Esophagus squamous epithelium (tissue), 4 donors: ENCODE data around the gene CCDC7.

ENCODE experiments used
- CTCF ChIP-seq, 6 experiments: fragments of 450-650 bp in 4 of 6; fragments of 200-600 bp in 2 of 6; sonication (generic) in 2 of 6; IDR thresholded peaks; one replicate each; pipeline ENCODE4 v1.5.1; 2016 to 2019; ENCODE audit warnings: antibody characterized with exemption in 6 of 6, mild to moderate bottlenecking in 4 of 6, moderate library complexity in 4 of 6
- POLR2A ChIP-seq, 4 donors: fragments of 450-650 bp; IDR thresholded peaks; one replicate each; pipeline ENCODE4 v1.6.1; 2017; ENCODE audit warnings: antibody characterized with exemption in 4 of 4, mild to moderate bottlenecking in 4 of 4, moderate library complexity in 3 of 4

- TF ChIP-seq CTCF (IDR thresholded peaks at IDR 0.05) (no peak), POLR2A (IDR thresholded peaks at IDR 0.05) (no peak)
Observed at GRCh38 chr10:32418572-32418971, 27.4 kb upstream of the CCDC7 start.
